Astrocyte of the spinal cord (primary cell): ENCODE measurements around the gene SYTL2.
A peak's percentile ranks its signal among the peaks of the same experiment; 100 is the strongest.
"Not testable (repeated sequence)": the region's sequence is repeated elsewhere in the genome, so short reads cannot be mapped to it uniquely, and the experiment has no call there.

Experiments
- DNase-seq: peaks from one replicate; pipeline ENCODE4 v3.0.0; 2011; ENCODE audit warnings: low read depth, low spot score
- H3K4me3 ChIP-seq: 2 replicates; pipeline ENCODE4 v1.5.1; 2011; ENCODE audit warnings: low read depth, mild to moderate bottlenecking, low read length, moderate library complexity
- CTCF ChIP-seq: IDR thresholded peaks from 2 replicates; pipeline ENCODE4 v1.5.1; 2012; ENCODE audit warnings: low read depth, mild to moderate bottlenecking, low read length, inconsistent platforms
- in situ Hi-C: cut with HindIII; loops from 2 replicates; pipeline ENCODE4 v1.10.0; 2017; ENCODE audit warnings: low sequenced_read_pairs

SYTL2 gene

GRCh38 chr11:85661972-85662664 lies 148.8 kb downstream of the SYTL2 start:
- H3K4me3 ChIP-seq = peak overlapping the region; percentile 74
- in situ Hi-C loops = no loop called here
- no peak for TF ChIP-seq CTCF
- peak; percentile 17 for DNase-seq

GRCh38 chr11:85658180-85658579 lies 152.8 kb downstream of the SYTL2 start:
- no peak for TF ChIP-seq CTCF
- DNase-seq = no peak
- no peak overlapping the region for H3K4me3 ChIP-seq
- in situ Hi-C loops = no loop called here

- TF ChIP-seq CTCF = no peak
- H3K4me3 ChIP-seq = no peak overlapping the region
- no peak for DNase-seq
- in situ Hi-C loops = no loop called here
Measured at GRCh38 chr11:85656777-85657176, 154.2 kb downstream of the SYTL2 start.

- DNase-seq, in situ Hi-C loops, H3K4me3 ChIP-seq: not testable (repeated sequence)
Measured at GRCh38 chr11:85654343-85654742, 156.6 kb downstream of the SYTL2 start.

GRCh38 chr11:85652786-85653447 lies 158.0 kb downstream of the SYTL2 start:
- in situ Hi-C loops = no loop called here
- no peak for DNase-seq
- TF ChIP-seq CTCF = no peak
- no peak overlapping the region for H3K4me3 ChIP-seq

- no peak overlapping the region for H3K4me3 ChIP-seq
- no peak for DNase-seq
- no peak for TF ChIP-seq CTCF
- in situ Hi-C loops = no loop called here
Measured at GRCh38 chr11:85651118-85651517, 159.8 kb downstream of the SYTL2 start.

GRCh38 chr11:85647604-85648299 lies 163.2 kb downstream of the SYTL2 start, which contains the start of gene TMEM126A:
Gene TMEM126A, plus strand, starts transcription at chr11:85647967. Its CDS starts 2,289 bp downstream, at chr11:85650256.
- in situ Hi-C loops = no loop called here
- peak within 1 kb of the TSS; percentile 76 for H3K4me3 ChIP-seq
- TF ChIP-seq CTCF = no peak
- DNase-seq = peak; percentile 84
